Activated CD4-positive, alpha-beta T cell treated with anti-CD3 and anti-CD28 coated beads, Interleukin-2, amount 50 U/mL, for 48 hours (primary cell): ENCODE data around the gene YPEL5.
"Not testable (repeated sequence)": the region's sequence is repeated elsewhere in the genome, so short reads cannot be mapped to it uniquely, and the experiment has no call there.

ENCODE experiments used
- DNase-seq, 2 experiments: peaks; one replicate each; pipeline ENCODE4 v3.0.0-alpha.2; 2020

Gene YPEL5

DNA sequence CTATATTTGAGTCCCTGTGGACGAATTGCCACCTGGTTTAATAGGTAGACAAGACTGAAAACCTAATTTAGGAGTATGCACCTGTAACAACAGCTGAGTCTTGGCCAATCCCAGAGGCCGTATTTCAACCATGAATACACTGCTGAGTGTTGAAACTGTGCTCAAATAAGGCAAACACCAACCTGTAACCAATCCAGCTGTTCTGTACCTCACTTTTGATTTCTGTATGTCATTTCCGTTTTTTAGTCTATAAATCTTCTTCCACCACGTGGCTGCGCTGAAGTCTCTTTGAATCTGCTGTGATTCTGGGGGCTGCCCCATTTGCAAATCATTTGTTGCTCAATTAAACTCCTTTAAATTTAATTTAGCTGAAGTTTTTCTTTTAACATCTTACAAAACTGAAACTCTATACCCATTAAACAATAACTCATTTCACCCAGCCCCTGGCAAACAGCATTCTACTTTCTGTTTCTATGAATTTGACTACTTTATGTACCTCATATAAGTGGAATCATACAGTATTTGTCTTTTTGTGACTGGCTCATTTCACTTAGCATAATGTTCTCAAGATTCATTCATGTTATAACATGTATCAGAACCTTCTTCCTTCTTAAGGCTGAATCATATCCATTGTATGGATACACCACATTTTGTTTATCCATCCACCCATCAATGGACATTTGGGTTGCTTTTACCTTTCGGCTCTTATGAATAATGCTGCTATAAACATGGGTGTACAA lies 7.5 kb upstream of the YPEL5 start:
- peak; percentile 31 to 35 for DNase-seq

DNA sequence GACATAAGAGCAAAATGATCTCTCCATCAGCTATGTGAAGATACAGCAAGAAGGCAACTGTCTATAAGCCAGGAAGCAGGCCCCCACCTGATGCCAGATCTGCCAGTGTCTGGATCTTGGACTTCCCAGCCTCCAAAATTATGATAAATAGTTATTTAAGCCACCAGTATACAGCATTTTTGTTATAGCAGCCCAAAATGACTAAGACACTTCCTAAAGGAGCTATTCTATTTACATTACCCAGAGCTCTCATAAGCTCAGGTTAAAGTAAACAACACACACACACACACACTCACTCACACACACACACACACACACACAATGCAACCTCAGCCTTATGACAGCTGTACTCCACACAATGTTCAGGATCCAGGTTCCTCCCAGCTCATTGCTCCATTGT lies 5.7 kb upstream of the YPEL5 start:
- no peak for DNase-seq

DNA sequence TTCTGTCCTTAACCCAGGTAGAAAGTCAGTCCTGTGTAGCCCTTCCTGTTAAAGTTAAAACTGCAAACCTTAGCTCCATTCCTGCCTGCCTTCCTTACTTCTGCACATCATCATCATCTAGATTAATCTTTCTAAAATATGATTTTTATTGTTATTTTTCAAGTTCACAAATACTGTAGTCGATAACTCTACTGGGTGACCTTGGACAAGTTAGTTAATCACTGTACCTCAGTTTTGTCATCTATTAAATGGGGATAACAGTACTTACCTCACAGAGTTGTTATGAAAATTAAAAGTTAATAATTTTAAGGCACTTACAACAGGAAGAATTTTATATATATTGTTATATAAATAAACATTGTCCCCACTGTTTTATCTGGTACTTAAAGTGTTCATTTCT lies 2.5 kb upstream of the YPEL5 start:
- DNase-seq, result no peak

DNA sequence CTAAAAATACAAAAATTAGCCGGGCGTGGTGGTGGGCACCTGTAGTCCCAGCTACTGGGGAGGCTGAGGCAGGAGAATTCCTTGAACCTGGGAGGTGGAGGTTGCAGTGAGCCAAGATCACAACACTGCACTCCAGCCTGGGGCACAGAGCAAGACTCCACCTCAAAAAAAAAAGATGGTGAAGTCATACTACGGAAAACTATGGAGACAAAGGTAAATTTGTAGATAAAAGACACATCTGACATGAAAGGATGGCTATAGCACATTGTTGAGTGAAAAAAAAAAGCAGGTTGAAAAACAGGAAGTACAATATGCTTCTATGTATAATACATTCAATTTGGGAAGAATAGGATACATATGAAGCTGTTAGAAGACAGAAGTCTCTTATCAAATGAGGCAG lies 1.9 kb upstream of the YPEL5 start:
- DNase-seq, result not testable (repeated sequence)

DNA sequence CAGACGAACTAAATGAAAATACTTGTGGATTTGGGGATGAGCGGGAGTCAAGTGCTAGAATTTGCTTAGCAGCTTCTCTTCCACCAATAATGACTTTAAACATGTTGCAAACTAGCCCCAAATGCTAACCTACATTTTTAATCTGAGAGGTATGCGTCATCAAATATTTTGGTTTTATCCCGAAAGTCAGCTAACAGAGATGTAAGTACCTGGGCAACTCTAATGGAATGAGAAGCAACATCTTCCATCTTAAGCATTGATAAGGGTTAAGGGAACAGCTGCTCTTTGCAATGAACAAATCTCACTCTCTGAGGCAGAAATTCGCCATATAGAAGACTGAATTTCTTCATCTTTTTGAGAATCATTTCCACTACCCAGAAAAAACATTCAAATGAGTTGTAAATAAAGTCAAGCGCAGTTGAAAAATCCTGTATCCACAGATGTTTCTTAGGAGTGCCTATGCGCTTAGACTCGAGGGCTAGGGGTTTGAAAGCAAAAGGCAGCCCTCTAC lies 926 bp upstream of the YPEL5 start:
- no peak for DNase-seq

DNA sequence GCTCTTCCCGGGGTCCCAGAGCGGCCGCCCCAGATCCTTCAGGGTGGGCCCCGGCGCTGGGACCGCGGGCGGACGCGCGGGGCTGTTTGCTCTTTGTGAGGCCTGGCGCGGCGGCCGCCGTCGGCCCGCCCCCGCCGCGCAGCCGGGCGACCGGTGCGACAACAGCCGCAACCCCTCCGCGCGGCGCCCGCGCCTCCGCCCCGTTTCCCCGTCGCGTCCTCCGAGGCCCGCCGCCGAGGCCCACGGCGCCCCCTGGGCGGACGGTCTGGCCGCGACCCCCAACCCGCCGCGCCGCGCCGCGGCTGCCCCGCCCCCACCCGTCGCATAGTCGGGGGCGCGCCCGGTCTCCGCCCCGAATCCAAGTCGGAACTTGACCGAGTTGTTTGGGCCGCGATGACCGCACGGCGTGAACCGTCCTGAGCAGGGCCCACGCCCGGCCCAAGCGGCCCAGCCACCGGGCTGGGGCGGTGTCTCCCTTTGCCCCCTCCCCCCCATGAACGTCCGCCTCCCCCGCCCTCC lies 448 bp downstream of the YPEL5 start:
- DNase-seq, result peak; percentile 16 to 34

DNA sequence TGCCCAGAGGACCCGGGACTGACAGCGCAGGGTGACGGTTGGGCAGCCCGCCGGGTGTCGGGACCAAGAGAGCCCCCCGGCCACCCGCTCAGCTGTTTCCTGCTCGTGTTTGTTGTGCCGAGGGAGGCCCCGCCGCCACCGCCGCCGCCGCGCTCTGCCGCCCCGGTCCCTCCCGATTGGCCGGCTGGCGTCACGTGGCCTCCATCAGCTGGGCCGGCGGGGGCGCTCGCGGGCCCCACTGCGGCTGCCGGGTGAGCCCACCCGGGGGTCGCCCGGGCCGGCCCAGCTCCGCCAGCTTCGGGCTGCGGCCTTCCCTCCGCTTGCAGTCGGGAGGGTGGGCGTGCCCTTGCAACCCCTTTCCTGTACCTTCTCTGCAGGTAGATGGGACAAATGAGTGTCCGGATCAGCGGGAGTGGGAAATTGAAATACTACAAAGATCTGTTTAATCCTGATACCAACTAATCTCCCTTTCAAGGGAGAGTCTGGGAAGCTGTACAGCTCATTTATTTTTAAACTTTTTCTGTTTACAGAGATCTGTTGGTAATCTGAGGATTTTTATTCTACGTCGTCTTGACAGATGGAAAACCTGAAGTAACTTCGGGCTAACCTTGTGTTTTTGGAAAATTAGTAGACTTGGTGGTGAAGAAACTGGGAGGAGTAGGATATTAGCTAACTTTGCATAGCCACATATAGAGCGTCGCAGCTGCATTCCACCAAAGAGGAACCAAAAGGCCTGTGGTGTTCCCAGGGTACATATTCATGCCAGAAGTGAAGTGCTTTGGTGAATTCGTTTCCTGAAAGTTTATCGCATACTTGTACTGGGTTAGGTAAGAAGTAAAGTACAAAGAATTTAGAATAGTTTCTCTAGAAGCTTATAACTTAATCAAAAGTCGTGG lies 1.2 kb downstream of the YPEL5 start:
- peak; percentile 75 to 77 for DNase-seq

DNA sequence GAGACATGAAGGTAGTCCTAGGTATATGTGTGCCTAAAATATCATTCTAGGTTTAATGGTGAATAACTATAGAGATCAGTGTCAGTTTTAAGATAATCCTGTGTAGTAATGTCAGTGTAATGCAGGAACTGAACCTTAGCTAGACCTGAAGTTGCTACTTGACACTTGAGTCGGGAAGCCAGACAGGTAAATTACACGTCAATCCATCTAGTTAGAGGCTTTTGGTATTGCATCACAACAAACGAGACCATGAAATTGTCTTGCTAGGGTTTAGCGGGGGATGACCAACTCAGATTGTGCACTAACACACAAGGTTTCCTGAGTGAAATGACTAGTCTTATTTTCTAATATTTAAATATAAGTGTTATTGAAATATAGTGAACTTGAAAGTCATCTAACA lies 2.0 kb downstream of the YPEL5 start:
- DNase-seq, result no peak

DNA sequence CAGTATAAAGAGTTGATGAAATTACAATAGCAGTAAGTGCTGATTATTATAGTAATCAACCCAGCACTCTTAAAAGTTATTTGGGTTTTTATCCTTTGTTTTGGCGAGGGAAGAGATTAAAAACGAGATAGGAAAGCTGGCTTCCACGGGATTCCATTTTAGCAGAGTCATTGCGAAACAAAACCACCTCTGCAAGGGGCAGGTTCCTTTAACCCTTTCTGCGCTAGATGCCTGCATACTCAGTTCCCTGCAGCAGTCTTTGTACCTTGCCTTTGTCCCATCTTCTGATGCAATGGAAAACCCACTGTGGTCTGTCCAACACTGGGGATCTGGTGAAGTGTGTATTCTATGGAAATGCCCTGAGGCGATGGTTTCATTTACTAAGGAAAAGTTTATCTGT lies 2.7 kb downstream of the YPEL5 start:
- peak; percentile 27 to 51 for DNase-seq

DNA sequence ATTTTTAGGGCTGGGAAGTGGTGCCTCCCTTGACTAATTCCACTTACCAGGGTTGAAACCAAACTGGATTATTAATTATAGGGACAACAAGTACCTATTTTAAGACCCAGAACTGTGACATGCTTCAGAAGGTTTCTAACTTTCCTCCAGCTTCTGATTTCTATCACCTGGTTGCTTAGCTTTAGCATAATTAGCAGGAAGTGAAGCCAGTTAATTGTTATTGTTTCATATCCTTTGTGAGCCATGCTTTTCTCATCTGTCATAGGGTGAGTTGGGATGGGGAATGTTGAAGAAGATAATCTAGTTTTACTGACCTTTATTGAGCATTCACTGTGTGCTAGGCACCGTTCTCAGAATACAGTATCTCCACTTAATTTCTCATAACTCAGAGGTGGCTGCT lies 3.2 kb downstream of the YPEL5 start:
- no peak for DNase-seq

DNA sequence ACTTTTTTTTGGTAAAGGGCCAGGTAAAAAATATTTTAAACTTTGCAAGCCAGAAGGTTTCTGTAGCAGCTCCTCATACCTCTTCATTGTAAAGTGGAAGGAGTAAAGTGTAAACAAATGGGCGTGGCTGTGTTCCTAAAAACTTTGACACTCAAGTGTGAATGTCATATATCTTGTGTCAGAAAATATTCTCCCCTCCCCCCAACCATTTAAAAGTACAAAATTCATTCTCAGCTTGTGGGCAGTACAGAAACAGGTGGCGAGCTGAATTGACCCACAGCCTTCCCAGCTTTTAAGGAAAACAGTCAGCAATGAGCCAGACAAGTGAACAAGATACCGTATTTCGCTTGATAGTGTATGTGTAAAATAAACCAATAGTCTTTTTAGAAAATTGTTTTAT lies 4.0 kb downstream of the YPEL5 start:
- DNase-seq, result no peak

DNA sequence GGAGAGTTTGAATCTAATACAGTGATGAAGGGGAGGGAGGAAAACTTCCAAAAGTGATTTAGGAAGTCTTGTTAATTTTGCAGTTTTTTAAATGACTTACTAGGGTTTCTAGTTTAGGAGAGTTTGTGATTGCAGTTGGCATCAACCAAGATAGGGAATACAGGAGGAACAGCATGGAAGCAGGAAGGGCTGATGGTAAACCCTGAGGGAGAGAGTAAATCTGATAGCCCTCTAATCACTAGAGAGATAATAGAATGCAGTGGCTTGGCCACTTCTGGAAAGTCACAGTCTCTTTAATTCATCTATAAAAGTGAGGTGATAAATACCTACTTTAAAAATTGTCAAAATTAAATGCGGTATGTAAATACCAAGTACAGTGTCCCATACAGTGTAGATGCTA lies 5.6 kb downstream of the YPEL5 start:
- DNase-seq, result no peak

DNA sequence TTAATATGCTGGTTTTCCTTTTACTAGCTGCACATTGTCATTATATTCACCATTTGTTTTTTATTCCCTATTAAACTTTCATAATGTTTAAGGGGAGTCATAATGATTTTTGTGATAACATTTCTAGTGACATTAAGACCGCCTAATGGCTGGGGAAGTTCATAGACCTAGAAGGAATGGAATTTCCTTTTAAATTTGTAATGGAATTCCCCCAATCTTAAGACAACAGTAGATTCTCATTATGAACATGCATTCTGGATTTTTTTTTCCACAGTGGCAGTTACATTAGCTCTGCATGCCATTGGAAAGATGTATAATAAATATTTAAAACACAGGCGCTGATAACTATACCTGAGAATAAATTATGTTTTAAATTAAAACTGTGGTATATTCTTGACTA lies 8.4 kb downstream of the YPEL5 start:
- DNase-seq, result no peak

DNA sequence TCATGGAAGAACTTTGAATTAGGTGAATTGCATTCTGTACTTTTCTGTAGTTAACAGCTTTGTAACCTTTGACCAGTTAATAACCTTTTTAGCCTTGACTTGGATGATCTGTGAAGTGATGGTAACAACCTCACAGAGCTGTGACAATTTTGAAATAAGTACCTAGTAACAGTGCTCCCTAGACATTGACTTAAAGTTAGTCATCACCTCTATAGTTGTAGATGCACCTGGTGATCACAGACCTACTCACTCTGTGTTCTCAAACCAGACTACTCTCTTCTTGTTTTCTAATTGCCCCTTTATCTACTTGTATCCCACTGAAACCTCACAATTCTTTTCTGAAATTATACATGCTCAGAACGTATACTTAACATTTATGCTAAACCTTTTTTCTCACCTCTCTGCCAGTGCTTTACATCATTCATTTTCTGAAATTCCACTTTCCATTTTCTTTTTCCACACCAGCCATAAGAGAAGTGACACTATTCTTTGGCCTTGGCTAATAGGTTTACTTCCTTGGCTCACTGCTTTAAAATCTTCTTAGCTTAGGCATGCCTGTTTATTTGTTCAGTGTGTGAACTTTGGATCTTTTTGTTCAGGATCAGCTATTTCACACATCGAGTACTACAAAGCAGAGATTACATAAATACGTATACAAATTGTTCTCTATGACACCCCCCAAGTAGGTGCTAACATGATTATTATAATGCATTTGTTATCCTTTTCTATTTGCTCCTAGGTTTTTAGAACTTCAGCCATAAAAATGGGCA lies 9.3 kb downstream of the YPEL5 start:
- DNase-seq, result no peak

DNA sequence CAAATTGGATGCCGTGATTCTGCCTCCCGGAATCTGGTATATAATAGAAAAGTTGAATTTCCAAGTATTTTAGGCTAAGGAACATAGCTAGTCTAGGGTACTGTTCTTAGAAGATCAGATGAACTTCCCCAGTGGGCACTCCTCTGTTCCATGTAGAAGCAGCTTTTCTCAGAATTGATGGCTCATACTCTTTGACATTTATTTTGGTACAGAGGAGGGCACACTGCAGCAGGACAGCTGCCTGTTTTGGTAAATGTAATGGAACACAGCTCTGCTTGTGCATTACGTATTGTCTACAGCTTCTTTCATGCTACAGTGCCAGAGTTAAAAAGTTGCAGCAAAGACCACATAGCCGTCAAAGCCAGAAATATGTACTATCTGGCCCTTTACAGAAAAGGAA lies 10.8 kb downstream of the YPEL5 start:
- DNase-seq, result no peak

DNA sequence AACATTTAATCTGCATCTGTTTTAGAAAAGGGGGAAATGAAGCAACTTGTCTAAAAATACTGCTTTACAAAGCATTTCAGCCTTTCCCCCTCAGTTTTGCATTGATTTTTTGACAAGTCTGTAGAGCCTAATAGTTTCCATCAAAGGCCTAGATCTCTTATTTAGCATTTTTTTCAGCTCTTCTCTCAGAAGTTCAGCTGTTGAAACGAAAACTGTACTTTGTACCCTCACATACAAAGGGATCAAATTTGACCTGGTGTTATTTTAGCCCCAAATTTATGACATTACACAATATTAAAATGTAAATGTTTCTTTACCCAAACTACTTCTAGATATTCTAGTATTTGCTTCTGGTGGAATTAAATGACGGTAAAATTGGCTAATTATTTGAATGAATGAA lies 13.0 kb downstream of the YPEL5 start:
- no peak for DNase-seq

DNA sequence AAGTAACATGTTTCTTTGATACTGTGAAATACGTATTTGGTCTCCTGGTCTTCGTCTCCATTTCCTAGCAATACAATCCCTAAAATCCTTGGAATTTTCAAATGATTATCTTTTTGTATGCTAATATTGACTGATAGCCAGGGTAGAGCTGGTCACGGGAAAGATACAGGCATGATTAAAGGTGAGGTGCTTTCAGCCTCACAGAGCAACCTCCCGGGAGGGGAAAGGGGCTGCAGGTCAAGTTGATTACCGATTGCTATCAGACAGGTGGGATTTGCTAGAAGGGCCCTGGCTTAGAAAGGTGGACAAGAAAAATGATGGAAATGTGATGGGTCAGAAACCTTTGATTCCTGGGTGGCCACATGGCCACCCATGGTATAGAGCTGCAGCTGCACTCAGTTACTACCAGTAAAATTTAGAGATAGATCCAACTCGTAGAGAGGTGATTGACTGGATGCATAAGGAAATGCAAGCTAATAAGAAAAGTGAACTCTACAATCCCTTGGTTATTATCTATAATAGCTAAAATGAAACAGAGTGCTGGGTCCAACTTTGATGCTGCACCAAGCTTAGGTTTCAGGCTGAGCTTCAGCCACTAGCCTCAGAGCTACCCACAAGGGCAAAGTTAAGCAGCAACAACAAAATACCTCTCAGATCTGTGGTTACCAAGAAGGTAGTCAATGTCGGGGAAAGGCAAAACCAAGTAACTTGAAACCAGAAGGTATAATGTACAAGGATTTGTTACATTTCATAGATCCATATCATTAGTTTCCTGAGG lies 15.3 kb downstream of the YPEL5 start:
- no peak for DNase-seq

DNA sequence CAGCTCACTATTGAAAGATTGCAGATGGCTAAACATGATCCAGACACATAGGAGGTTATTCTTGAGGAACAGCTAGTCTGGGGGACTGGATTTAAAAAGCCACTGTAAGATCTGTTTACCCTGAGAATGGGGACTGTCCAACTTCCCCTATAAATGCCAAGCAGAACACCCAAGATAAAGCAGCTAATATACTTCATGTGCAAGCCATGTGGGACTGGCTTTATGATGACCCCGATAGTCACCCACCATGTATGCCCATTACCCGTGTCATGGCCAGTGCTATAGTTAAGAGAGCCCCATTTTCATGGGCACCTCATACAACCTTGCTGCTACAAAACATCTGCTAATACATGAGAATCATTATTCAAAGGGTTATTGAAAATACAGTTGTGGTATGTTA lies 16.0 kb downstream of the YPEL5 start:
- no peak for DNase-seq

DNA sequence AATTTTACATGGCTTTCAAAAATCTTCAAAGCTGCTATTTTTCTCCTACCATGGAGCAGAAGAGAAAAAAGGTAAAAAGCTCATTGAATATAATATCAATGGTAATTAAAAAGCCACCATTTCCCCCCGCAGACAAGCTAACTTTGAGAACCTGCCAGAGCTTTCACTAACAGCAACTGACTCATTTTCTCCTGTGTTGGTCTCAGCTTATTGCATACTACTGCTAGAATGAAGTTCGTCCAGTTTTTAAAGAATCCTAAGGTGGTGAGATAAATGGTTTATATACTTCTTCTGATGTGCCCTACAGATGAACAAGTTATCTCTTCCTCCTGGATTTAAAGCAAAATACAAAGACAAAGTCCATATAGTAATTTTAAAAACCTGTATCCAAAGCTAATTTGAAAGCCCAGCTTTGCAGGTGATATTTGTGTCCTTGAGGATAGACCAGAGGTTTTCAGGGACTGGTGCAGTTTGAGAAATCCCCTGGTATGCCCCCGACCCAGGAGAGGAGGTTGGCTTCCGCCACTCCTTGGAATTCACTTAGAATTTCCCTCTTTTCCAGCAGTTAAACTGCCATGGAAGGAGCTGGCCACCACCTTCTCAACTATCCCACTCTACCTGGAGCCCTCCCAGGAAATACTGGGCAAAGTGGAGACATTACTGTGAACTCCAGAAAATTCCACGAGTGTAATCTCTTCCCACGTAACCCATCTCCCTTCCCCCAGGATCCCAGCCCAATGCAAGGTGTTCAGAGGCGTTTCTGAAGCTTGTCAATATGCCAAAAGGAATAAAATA lies 17.5 kb downstream of the YPEL5 start:
- DNase-seq, result no peak

DNA sequence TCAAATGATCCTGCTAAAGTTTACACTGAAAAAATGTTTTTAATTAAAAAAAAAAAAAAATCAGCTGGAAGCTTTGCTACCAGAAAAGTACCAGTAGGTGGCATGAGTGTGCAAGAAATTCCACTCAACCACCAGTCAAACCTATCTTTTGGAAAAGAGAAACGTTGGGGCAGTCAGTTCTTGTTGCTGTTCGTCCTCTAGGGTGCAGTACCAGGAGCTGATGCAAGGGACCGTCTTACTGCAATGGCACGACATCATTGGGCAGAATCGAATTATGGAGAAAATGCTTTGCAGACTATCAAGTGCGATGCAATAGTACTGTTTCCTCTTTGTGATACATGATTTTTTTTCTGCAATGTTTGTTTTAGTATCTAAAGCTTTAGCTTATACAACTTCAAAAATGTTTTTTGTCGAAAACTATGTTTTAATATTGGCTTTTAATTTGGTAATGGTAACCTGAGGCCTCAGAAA lies 18.3 kb downstream of the YPEL5 start:
- DNase-seq, result peak; percentile 43 to 57

DNA sequence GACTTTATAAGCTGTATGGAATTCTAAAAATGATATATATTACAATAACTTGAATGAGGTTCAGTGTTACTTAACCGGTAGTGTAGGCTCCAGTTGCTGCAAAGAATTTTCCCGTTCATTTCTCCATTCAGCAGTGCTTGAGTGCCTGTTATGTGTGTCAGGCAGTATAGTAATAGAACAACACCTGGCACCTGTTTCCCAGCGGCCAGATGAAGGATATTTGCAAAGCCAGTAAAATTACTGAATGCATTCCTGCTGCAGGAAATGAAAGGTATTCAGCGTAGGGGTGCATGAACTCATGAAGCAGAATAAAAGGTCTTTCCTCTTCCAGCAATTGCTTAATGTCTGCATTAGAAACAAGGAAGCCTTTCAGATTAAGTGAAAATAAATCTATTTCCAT lies 18.8 kb downstream of the YPEL5 start:
- DNase-seq, result no peak
